Activated CD4-positive, alpha-beta T cell treated with anti-CD3 and anti-CD28 coated beads for 1 hour (primary cell): ENCODE measurements around the gene CRISP3.
"Not testable (repeated sequence)": the region's sequence is repeated elsewhere in the genome, so short reads cannot be mapped to it uniquely, and the experiment has no call there.

Source experiments
- DNase-seq: peaks from one replicate; pipeline ENCODE4 v3.0.0-alpha.2; 2020

Gene CRISP3, protein sequence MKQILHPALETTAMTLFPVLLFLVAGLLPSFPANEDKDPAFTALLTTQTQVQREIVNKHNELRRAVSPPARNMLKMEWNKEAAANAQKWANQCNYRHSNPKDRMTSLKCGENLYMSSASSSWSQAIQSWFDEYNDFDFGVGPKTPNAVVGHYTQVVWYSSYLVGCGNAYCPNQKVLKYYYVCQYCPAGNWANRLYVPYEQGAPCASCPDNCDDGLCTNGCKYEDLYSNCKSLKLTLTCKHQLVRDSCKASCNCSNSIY

DNA sequence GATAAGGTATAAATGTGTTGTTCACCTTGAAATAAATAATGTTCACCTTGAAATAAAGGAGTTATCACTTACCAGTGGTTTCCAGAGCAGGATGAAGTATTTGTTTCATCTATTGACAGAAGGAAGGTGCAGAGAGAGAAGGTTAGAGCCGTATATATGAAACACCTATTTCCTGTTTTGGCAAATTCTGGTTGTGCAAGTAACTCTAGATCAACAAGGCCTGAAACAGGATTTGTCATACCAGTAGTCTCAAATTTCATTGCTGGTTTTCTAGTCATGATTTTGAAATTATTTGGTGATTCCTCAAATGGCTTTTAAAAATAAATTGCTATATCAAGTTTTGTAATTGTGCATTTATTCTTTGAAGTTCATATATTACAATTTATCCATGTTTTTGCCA, at the start of gene CRISP3:
Gene CRISP3, minus strand, starts transcription at position 130 of the 400 bp plus-strand sequence. Its CDS starts 21 bp downstream, at position 109.
- DNase-seq: no peak

DNA sequence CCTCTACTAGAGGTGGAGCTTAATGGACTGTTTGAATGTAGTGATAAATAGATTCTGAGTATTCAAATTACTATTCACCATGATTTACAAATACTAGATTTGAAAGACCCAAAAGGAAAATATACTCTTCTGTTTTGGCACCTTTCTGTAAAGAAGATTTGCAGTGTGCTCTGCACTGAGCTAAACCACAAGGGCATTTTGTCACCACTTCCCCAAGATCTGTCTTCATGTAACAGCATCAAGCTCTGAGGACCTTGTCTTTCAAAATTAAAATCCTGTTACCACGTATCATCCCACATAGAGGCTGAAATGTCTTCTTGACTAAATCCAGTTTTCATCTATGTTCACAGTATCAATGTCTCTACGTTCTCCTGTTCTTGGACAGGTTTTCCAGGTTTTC, 46.2 kb upstream of the CRISP3 start:
- DNase-seq: no peak

DNA sequence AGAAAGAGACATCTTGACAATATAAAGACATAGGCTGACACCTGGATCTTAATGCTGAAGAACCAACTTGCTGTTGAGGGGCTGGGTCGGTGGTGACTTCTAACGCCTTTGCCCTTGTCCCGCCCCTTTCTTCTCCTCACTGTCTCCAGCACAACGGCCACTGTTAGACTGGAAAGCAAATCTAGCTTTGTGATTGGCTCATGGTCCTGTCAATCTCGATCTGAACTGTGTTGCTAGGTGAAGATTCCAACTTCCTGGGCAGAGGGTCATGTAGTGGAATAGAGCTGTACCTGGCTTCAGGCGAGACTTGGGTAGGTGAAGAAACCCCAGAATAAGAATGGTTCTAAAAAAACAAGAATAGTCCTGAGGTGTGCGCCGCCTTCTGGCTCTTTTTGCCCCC, 43.0 kb upstream of the CRISP3 start, which contains the start of gene PGK2:
Gene PGK2, minus strand, starts transcription at position 110 of the 400 bp plus-strand sequence. Its CDS starts 98 bp downstream, at position 12.
- DNase-seq: no peak

DNA sequence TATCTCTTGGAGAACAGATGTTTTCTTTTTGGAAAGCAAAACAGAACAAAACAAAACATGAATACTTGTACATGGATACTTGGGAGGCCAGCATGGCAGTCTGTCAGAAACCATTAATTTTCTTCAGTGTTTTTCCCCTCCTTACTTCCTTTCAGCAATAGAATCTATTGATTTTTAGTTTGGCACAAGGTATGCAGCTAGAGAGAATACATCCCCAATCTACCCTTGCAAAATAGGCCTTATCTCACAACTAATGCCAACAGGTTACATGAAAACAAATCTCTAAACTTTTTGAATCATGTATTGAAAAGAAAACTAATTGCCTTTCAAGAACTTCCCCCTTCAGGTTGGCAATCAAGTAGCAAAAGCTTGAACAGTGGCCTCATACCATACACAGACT, 40.1 kb upstream of the CRISP3 start:
- no peak for DNase-seq

DNA sequence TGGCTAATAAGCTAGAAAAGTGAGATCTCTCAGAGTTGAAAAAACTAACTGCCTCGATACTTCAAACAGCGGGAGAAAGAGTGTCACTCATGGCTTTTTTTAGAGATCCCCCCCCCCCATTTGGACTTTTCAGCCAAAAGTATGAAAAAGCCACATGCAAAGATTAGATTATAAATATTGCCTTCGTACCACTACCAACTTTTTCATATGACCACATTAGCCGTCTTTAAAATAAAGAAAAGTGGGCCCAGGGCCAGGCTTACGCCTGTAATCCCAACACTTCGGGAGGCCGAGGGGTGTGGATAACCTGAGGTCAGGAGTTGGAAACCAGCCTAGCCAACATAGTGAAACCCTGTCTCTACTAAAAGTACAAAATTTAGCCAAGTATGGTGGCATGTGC, 38.5 kb upstream of the CRISP3 start:
- no peak for DNase-seq

DNA sequence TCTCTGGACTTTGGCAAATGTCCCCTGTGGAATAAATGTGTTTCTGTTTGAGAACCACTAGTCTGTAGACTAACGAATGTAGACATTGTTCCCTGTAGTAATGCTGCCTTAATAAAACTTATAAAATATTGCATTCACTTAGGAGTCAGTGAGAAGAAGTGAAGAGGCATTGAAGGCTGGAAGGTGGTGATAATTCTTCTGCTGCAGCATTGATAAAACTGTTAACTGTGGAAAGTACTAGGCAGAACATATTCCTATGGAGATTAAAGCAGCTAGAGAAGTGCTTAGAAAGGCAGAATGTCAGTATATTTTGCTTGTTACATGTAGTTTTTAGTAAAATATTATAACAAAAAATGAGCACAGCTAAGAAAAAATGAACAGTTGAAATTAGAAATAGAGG, 38.1 kb upstream of the CRISP3 start:
- no peak for DNase-seq

DNA sequence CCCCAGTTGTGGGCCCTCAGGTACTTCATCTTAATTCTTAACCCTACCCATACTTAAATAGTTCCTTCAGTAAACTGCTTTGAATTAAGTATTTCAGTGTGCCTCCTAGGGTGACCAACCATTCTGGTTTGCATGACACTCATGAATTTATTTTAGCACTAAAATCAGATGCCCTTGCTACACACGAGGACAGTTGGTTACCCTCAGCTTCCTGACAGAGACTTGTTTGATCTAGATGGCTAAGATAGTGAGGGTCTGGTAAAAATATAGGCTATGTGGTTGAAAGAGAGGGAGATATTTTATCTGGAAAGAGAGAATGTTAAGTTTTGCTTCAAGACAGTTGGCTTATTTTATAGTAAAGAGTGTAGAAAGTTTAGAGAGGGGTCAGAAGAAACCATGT, 32.3 kb upstream of the CRISP3 start:
- DNase-seq: no peak

DNA sequence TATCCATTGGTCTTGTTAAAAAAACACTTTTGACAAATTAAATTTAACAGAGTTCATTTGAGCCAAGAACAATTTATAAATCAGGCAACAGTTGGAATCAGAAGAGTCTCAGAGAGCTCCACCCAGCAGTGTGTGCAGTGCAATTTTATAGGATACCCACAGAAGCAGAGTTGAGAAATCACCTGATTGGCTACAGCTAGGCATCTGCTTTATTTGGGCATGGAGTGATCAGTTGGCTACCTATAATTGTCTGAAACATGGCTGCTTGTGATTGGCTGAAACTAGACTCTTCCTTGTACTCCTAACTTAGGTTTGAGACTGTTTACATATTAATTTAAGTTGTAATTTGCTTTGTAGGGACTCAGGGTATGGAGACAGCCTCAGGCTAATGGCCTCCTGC, 30.9 kb upstream of the CRISP3 start:
- no peak for DNase-seq

DNA sequence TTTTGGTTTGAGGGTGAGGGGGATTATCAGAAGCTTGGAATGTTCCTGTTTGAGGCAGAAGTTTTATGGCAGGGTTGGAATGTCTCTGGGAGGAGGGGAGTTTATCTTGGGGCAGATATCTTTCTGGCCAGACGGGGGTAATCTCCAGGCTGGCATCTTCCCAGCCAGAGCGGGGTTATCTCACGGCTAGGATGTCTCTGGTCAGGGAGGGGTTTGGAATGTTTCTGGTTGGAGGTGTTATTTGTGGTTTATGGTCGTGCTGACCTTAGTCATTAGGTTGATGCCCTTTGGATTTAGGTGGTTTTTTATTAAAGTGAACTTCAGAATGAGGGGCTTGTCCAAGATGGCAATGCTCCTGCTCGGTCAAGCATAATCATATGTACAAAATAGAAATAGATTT, 28.1 kb upstream of the CRISP3 start:
- no peak for DNase-seq

DNA sequence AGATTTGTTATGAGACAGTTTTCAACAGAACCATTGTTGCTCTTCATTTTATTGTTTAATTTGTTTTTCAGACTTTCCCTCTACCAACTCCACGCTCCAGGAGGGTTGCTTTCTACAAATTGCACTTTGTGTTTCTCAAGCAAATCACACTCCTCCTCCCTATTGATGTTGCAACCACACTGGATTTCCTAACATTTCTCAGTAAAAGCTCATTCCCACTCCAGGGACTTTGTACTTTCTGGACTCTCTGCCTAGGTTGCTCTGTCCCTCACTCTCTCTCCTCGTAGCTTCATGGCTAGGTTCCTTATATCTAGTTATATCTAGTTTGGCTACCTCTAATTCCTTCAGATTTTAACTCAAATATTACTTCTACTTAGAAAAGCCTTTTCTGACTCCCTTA, 22.6 kb upstream of the CRISP3 start:
- DNase-seq: no peak

DNA sequence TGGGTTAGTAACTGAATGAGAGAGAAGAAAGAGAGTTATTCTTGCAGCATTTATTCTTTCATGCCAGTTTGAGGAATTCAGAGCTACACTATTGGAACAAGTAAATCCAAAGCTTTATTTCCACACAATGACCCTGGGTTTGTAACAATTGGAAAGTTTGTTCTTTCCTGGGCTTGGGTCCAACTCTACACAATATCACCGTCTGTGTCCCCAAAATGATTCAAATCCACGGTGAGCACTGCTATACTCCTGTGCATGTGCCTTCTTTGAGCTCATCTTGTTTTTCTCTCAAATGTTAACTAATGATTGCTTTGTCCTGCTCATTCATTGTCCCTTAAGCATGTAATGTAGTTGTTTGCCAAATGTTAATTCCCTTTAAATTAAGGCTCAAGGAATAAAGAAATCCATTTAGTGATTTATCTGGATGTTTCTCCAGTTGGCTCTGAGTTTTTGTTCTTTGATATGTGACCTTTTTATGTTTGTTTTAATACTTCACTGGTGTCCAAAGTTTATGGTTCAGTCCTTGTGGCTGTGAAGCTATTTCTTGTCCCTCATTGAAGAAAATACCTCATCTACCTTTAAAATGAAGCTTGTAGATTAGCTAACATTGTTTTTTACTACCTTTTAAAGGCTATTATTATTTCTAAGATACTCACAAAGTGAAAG, 20.5 kb upstream of the CRISP3 start:
- no peak for DNase-seq

DNA sequence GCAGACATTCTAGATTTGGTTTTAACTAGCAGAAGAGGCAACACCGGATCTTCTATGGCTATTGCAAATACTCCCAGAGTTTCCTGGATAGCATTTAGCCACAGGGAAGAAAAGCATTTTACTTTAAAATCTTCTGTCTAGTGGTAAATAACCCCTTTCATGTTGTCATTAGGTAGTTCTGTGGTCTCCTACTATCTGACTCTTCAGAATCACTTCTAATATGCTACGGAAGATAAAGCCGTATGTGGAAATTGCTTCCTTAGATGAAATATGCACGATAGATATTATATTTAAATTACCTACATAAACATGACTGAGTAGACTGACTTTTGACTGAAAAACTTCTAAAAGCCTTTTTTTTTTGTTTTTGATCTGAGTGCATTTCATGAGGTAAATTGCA, 759 bp downstream of the CRISP3 start:
- DNase-seq: no peak

DNA sequence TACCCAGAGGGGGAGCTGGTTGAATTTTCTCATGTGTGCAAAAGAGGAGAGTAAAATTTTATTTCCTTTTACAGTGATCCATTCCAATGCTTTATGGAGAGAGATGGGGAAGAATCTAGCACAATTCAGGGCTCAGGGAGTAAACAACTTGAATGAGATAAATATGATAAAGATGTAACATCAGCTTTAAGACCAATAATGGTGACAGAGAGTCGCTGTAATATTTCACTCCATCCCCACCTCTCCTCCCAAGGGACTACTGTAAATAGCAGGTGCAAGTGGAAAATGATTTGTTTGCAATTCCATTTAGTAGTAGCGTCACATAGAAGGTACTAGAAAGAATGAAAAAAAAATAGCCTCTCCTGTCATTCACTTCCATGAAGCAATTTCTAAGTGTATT, 4.8 kb downstream of the CRISP3 start:
- no peak for DNase-seq

DNA sequence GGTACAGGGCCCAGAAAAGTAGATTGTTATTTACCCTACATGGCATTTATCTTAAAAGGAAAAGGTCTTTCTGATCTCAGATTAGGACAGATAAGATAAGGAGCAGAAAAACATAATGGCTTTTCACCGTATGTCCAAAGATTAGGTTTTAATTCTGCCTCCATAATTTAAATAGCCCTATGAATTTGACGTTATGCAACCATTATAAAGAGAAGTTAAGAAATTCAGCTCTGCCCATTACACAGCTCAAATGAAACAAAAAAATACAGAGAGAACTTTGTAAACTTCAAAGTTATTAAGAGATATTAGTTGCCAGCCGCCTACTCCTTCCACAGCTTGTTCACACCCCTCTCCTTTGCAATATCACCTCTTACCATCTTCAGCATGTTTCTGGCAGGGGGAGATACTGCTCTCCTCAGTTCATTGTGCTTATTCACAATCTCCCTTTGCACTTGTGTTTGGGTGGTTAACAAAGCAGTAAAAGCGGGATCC, 8.1 kb downstream of the CRISP3 start:
- DNase-seq: no peak

DNA sequence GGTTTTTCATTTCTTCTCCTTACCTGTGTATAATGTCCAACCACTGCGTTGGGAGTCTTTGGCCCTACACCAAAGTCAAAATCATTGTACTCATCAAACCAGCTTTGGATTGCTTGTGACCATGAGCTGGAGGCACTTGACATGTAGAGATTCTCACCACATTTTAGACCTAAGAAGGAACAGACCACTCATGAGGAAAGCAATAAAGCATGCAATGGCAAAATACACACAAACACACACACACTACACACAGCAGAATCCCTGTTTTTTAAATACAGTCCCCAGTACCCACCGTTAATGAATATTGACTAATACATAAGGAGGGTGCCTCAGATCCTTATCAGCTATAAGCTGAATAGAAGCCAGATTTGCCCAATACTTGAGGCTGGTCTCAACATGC, 10.5 kb downstream of the CRISP3 start:
- DNase-seq: no peak

DNA sequence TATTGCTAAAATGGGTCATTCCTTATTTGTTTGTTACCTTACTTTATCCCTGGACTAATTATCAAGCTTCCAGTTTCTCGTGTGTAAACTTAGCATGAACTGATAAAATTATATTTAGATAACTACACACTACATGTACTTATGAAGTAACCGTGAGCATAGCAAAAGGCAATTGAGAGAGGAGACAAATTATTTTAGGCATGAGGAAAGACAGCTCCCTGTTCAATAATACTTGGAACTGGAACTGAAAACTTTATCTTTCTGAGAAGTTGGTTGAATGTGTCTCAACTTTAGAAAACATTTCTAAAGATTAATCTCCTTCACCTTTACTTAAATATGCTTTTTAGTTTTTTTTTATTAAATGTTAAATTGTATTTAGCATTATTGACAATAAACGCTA, 11.4 kb downstream of the CRISP3 start:
- no peak for DNase-seq

DNA sequence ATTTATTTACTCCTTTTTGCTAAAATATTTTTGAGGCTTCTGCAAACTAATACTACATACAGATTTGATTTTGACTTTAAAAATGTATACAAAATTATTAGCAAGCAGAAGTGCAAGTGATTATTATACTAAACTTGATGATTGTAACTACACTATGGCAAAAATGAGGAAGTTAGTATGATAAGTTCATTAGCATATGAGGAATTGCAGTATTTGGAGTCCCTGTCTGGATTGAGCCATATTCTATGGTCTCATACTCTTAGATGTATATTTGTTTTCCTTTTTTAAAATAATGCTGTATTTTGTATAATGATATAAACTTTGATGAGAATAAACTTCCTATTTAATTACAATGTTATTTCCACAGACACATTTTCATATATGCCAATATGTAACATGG, 13.9 kb downstream of the CRISP3 start:
- no peak for DNase-seq

DNA sequence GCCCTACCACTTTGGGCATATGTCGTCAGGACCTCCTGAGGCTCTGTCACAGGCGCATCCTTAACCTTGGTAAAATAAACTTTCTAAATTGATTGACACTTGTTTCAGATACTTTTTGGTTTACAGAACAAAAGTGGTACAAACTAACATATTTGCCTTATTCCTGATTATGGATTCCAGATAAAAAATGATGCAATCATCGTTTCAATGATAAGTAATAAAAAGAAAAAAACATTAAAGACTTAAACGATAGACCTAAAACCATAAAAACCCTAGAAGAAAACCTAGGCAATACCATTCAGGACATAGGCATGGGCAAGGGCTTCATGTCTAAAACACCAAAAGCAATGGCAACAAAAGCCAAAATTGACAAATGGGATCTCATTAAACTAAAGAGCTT, 20.3 kb downstream of the CRISP3 start:
- DNase-seq: not testable (repeated sequence)

DNA sequence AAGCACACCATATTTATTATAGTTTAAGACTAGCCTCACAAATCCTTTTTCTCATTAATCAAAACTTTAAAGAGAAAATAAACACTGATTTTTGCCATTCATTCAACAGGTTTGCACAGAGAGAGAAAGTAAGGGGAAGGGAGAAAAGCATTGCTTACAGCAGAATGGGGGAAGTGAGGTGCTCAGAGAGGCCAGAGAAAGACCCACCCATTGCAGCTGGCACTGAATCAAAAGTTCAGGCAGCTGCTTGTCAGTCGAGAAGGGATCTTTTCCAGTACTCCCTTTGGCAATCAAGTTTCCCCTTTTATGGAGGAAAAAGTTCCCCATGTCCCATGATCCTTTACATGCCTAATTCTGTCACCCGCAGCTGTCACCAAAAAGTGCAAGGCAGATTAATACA, 22.9 kb downstream of the CRISP3 start:
- no peak for DNase-seq

DNA sequence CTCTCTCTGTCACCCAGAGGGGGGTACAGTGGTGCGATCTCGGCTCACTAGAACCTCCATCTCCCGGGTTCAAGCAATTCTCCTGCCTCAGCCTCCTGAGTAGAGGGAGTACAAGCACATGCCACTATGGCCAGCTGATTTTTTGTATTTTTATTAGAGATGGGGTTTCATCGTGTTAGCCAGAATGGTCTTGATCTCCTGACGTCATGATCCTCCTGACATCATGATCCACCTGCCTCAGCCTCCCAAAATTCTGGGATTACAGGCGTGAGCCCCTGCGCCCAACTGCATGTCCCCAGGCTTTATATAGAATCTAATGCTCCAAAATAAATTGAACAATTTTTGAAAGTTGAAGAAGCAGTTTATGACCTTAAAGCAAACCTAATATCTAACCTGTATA, 23.8 kb downstream of the CRISP3 start:
- no peak for DNase-seq

DNA sequence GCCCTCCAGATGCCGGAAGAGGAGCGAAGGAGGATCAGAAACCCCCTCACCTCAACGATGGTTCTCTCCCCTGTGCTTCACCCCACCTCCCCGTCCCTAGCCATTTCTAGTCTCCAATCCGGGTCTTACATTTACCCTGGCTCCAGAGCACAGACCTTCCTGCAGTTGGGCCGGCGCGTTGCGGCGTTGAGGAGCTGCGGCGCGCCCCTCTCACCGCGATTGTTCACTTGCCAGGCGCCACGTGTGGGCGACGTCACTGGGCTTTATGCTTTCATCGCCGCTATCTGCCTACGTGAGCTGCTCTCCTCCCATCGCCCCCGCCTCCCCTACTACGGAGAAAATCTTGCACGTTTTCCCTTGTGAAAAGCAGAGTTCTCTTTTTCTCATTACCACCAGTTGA, 30.8 kb downstream of the CRISP3 start, which contains the start of gene CRISP2:
Gene CRISP2, minus strand, starts transcription at position 198 of the 400 bp plus-strand sequence. CDS start 4,347 bp downstream, outside the sequence.
- no peak for DNase-seq

DNA sequence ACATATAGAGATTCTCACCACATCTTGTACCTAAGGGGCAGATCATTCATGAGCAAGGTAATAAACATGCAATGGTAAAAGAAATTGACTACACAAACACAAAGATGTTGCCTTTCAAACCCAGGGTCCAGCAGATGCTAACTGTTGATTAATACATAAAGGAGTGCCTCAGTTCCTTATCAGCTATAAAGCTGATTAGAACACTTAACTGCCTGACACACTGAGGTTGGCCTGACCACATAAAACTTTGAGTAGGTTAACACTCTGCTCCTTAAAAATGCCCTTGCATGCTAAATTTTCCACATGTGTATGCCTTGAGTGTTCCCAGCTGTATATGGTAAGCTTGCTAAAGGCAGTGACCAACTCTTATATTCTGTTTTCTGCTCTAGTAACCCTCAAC, 45.7 kb downstream of the CRISP3 start:
- DNase-seq: no peak

DNA sequence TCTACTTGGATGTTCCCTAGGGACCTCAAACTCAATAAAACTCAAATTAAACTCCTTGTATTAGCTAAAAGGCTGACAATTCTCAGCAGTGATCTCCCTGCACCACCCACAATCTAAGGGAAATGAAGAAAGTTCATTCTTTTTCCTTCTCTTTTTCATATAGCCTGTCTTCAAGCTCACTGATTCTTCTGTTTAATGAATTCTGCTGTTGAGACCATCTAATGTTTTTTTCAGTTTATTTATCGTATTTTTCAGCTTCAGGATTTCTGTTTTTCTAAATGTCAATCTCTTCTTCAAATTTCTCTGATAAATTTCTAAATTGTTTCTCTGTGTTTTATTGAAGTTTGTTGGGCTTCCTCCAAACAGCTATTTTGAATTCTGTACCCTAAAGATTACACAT, 50.7 kb downstream of the CRISP3 start:
- DNase-seq: no peak

DNA sequence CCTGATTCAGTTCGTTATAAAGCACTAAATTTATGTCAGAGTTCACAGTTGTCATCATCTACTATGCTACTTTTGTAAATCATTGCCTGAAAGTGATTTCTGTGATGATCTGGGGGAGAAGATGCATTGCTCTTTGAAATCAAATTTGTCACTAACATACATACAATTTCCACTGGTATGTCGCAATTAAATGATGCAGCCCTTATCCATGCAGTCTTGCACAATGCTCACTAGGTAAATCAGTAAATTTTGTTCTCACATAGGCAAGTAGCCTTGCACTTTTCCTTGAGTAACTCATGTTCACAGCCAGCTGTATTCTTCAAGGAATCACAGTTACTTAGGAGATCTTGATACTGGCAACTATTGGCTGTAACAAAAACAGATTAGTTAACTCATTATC, 51.7 kb downstream of the CRISP3 start:
- DNase-seq: no peak
